HepG2 (cell line): ENCODE data around the gene SEC14L2. TPM values are rescaled to one million over a fixed set of nuclear protein-coding genes. Genes with fewer than 3 reads are reported as not detected.
A peak's percentile ranks its signal among the peaks of the same experiment; 100 is the strongest.

ENCODE experiments used
- ARNT ChIP-seq: fragments of 450-650 bp; IDR thresholded peaks from 2 replicates; pipeline ENCODE4 v1.6.1; 2017
- ATF4 ChIP-seq, 2 experiments: fragments of 450-650 bp in 1 of 2; sonication (generic) in 1 of 2; formaldehyde crosslinking; IDR thresholded peaks; 2 replicates each; pipeline versions ENCODE4 v1.5.0 to v1.8.0; 2020 to 2022; ENCODE audit warnings: mild to moderate bottlenecking in 1 of 2, missing genetic modification reagents in 1 of 2
- BRF2 ChIP-seq: sonication (generic); formaldehyde crosslinking; IDR thresholded peaks from 2 replicates; pipeline ENCODE4 v1.8.1; 2022; ENCODE audit warnings: mild to moderate bottlenecking, missing genetic modification reagents
- CBX5 ChIP-seq: sonication (generic); formaldehyde crosslinking; IDR thresholded peaks from 2 replicates; pipeline ENCODE4 v1.4.0; 2020; ENCODE audit warnings: missing genetic modification reagents, borderline replicate concordance
- CREB1 ChIP-seq, 2 experiments: fragments of 450-650 bp in 1 of 2; IDR thresholded peaks; 2 replicates each; pipeline ENCODE4 v1.6.1; 2016 to 2017; ENCODE audit warnings: control low read depth in 1 of 2, mild to moderate bottlenecking in 1 of 2, missing compliant biosample characterization in 1 of 2, missing genetic modification characterization in 1 of 2
- FOXO1 ChIP-seq: sonication (generic); formaldehyde crosslinking; IDR thresholded peaks from 2 replicates; pipeline ENCODE4 v1.4.0; 2020; ENCODE audit warnings: missing genetic modification reagents
- IRF9 ChIP-seq: sonication (generic); formaldehyde crosslinking; IDR thresholded peaks from 2 replicates; pipeline ENCODE4 v1.8.0; 2022; ENCODE audit warnings: missing genetic modification reagents, mild to moderate bottlenecking, borderline replicate concordance
- KAT8 ChIP-seq: IDR thresholded peaks from 2 replicates; pipeline ENCODE4 v1.6.1; 2016; ENCODE audit warnings: missing genetic modification reagents, missing compliant biosample characterization
- KDM2A ChIP-seq: sonication (generic); formaldehyde crosslinking; IDR thresholded peaks from 2 replicates; pipeline ENCODE4 v1.4.0; 2020; ENCODE audit warnings: low read depth, missing genetic modification reagents, borderline replicate concordance
- KDM5A ChIP-seq: fragments of 200-600 bp; sonication (generic); IDR thresholded peaks from 2 replicates; pipeline ENCODE4 v1.7.0; 2018; ENCODE audit warnings: antibody characterized with exemption, mild to moderate bottlenecking, low read length, borderline replicate concordance
- MAX ChIP-seq: IDR thresholded peaks from 2 replicates; pipeline ENCODE4 v1.6.1; 2012; ENCODE audit warnings: inconsistent platforms
- MBD4 ChIP-seq: IDR thresholded peaks from 2 replicates; pipeline ENCODE4 v1.6.1; 2012; ENCODE audit warnings: low read length, inconsistent platforms, borderline replicate concordance
- MIER3 ChIP-seq: IDR thresholded peaks from 2 replicates; pipeline ENCODE4 v1.6.1; 2016; ENCODE audit warnings: missing compliant biosample characterization, borderline replicate concordance
- POGZ ChIP-seq: sonication (generic); formaldehyde crosslinking; IDR thresholded peaks from 2 replicates; pipeline ENCODE4 v1.4.0; 2020; ENCODE audit warnings: mild to moderate bottlenecking, missing genetic modification reagents
- RAD21 ChIP-seq: fragments of 450-650 bp; formaldehyde crosslinking; IDR thresholded peaks from 2 replicates; pipeline ENCODE4 v1.5.0; 2020; ENCODE audit warnings: mild to moderate bottlenecking
- SIN3A ChIP-seq: IDR thresholded peaks from 2 replicates; pipeline ENCODE4 v1.6.1; 2011; ENCODE audit warnings: low read depth, mild to moderate bottlenecking, control low read depth, low read length, borderline replicate concordance
- SMAD9 ChIP-seq: sonication (generic); formaldehyde crosslinking; IDR thresholded peaks from 2 replicates; pipeline ENCODE4 v1.5.1; 2020; ENCODE audit warnings: mild to moderate bottlenecking, missing genetic modification reagents
- SP1 ChIP-seq, 2 experiments: fragments of 450-650 bp in 1 of 2; sonication (generic) in 1 of 2; formaldehyde crosslinking in 1 of 2; IDR thresholded peaks; 2 replicates each; pipeline versions ENCODE4 v1.4.0 to v1.6.1; 2016 to 2020; ENCODE audit warnings: missing genetic modification reagents in 1 of 2
- SRSF4 ChIP-seq: fragments of 200-400 bp; formaldehyde crosslinking; IDR thresholded peaks from one replicate; pipeline ENCODE4 v1.6.1; 2018; ENCODE audit warnings: mild to moderate bottlenecking, low read depth, low read length, moderate library complexity; ENCODE audit not compliant: poor library complexity, severe bottlenecking
- SSRP1 ChIP-seq: IDR thresholded peaks from 2 replicates; pipeline ENCODE4 v1.6.1; 2016; ENCODE audit warnings: control low read depth
- ZNF136 ChIP-seq: sonication (generic); formaldehyde crosslinking; IDR thresholded peaks from 2 replicates; pipeline ENCODE4 v1.8.1; 2022; ENCODE audit warnings: low read depth, mild to moderate bottlenecking, moderate library complexity, missing genetic modification reagents
- ZNF337 ChIP-seq: sonication (generic); formaldehyde crosslinking; IDR thresholded peaks from 2 replicates; pipeline ENCODE4 v1.5.1; 2020; ENCODE audit warnings: missing genetic modification reagents, low read depth, mild to moderate bottlenecking, borderline replicate concordance
- ZNF362 ChIP-seq: sonication (generic); formaldehyde crosslinking; IDR thresholded peaks from 2 replicates; pipeline ENCODE4 v1.4.0; 2020; ENCODE audit warnings: missing genetic modification reagents, mild to moderate bottlenecking, borderline replicate concordance
- ZNF430 ChIP-seq: sonication (generic); formaldehyde crosslinking; IDR thresholded peaks from 2 replicates; pipeline ENCODE4 v1.9.0; 2021; ENCODE audit warnings: mild to moderate bottlenecking, missing genetic modification reagents
- ZSCAN31 ChIP-seq: sonication (generic); formaldehyde crosslinking; IDR thresholded peaks from 2 replicates; pipeline ENCODE4 v1.5.0; 2020; ENCODE audit warnings: low read depth, mild to moderate bottlenecking, missing genetic modification reagents
- polyA plus RNA-seq, 8 experiments: library from polyadenylated mRNA; depleted of rRNA in 3 of 8; stranded (reverse) in 7 of 8; unstranded in 1 of 8; fragments of >200 nt; fragmentation: Illumina TruSeq in 4 of 8; extraction: Trizol in 4 of 8; gene quantifications; 2 replicates each; pipeline versions ENCODE4 v1.2.1 to v1.2.3, GENCODE V29; 2011 to 2016; ENCODE audit warnings: low read depth in 4 of 8, missing spikeins in 1 of 8, mixed read lengths in 1 of 8; ENCODE audit not compliant: insufficient read depth in 1 of 8
- total RNA-seq, 5 experiments: library from RNA; depleted of rRNA; stranded (reverse); fragments of >200 nt; fragmentation: Illumina TruSeq; extraction: Trizol; gene quantifications; 2 replicates each; pipeline ENCODE4 v1.2.3, GENCODE V29; 2016; ENCODE audit warnings: low read depth in 1 of 5

Gene SEC14L2
- total and polyA plus RNA-seq, 2 of the 13 experiments (the other 11 are each of a cell fraction or from before 2014, with no cell fraction given), result 4.1 to 5.1 TPM

GRCh38 chr22:30423959-30424533 is 27.2 kb downstream of the SEC14L2 start (continued):
- TF ChIP-seq ZNF337 (CRISPR knock-in tag), result no peak
- no peak for TF ChIP-seq SMAD9
- TF ChIP-seq CBX5 (CRISPR knock-in tag), result peak; percentile 79; the same call in 1 of the 2 replicates
- no peak for TF ChIP-seq SSRP1 (CRISPR knock-in tag)
- TF ChIP-seq SRSF4, result no peak
- TF ChIP-seq BRF2 (CRISPR knock-in tag), result no peak
- no peak for TF ChIP-seq MBD4
- TF ChIP-seq ATF4 (CRISPR knock-in tag; IDR thresholded peaks at IDR 0.05), result no peak
- no peak; the same call in 1 of the 2 replicates for TF ChIP-seq FOXO1
- TF ChIP-seq MAX, result peak; percentile 88
- no peak for TF ChIP-seq SIN3A
- TF ChIP-seq ARNT, result no peak
- peak; percentile 16; the same call in 1 of the 2 replicates for TF ChIP-seq ZNF430 (CRISPR knock-in tag)
- TF ChIP-seq CREB1 (IDR thresholded peaks at IDR 0.05), result peak; percentile 91
- TF ChIP-seq CREB1 (CRISPR knock-in tag; IDR thresholded peaks at IDR 0.05), result peak; percentile 92
- no peak for TF ChIP-seq ZNF136 (CRISPR knock-in tag)
- TF ChIP-seq ZNF362 (CRISPR knock-in tag), result no peak
- TF ChIP-seq RAD21, result no peak
- no peak for TF ChIP-seq ZSCAN31 (CRISPR knock-in tag)
- peak; percentile 91 for TF ChIP-seq KAT8 (CRISPR knock-in tag)
- peak; percentile 98 for TF ChIP-seq KDM2A (CRISPR knock-in tag)
- TF ChIP-seq KDM5A, result peak; percentile 35; the same call in 1 of the 2 replicates
- TF ChIP-seq IRF9 (CRISPR knock-in tag), result 0 out of 2 replicates have a peak, but pooled peaks have one; percentile 53
- TF ChIP-seq MIER3 (CRISPR knock-in tag), result peak; percentile 88; the same call in 1 of the 2 replicates
- no peak for TF ChIP-seq SP1 (IDR thresholded peaks at IDR 0.05)
- peak; percentile 85; the same call in 1 of the 2 replicates for TF ChIP-seq SP1 (CRISPR knock-in tag; IDR thresholded peaks at IDR 0.05)
- TF ChIP-seq POGZ, result peak; percentile 82
